NCI-H187 treated with DMSO at 0.1 percent for 48 hours (cell line): ENCODE data around the gene PTPRD.

Experiments used
- DNase-seq: peaks from one replicate; lab custom pipeline; 2025; lab: John Stamatoyannopoulos, UW

Gene PTPRD

GRCh38 chr9:8508671-8509290 lies 2104.0 kb downstream of the PTPRD start:
- DNase-seq = no peak

- no peak for DNase-seq
Observed at GRCh38 chr9:8494571-8494970, 2118.2 kb downstream of the PTPRD start.

- DNase-seq = no peak
Observed at GRCh38 chr9:8492679-8493078, 2120.1 kb downstream of the PTPRD start.

GRCh38 chr9:8492024-8492423 lies 2120.8 kb downstream of the PTPRD start:
- no peak for DNase-seq

- no peak for DNase-seq
Observed at GRCh38 chr9:8491563-8491962, 2121.2 kb downstream of the PTPRD start.

- no peak for DNase-seq
Observed at GRCh38 chr9:8489835-8490234, 2123.0 kb downstream of the PTPRD start.

GRCh38 chr9:8486095-8486494 lies 2126.7 kb downstream of the PTPRD start:
- DNase-seq = no peak

GRCh38 chr9:8484597-8485191 lies 2128.1 kb downstream of the PTPRD start:
- DNase-seq = no peak

GRCh38 chr9:8477450-8477849 lies 2135.4 kb downstream of the PTPRD start:
- DNase-seq = no peak

- no peak for DNase-seq
Observed at GRCh38 chr9:8474937-8475336, 2137.9 kb downstream of the PTPRD start.

GRCh38 chr9:8473244-8474020 lies 2139.4 kb downstream of the PTPRD start:
- DNase-seq = no peak

GRCh38 chr9:8468045-8468637 lies 2144.7 kb downstream of the PTPRD start:
- DNase-seq = no peak

- DNase-seq = no peak
Observed at GRCh38 chr9:8457816-8458215, 2155.0 kb downstream of the PTPRD start.

- no peak for DNase-seq
Observed at GRCh38 chr9:8457055-8457454, 2155.7 kb downstream of the PTPRD start.

- DNase-seq = no peak
Observed at GRCh38 chr9:8456344-8456743, 2156.5 kb downstream of the PTPRD start.

- DNase-seq = no peak
Observed at GRCh38 chr9:8450810-8451545, 2161.8 kb downstream of the PTPRD start.

- DNase-seq = no peak
Observed at GRCh38 chr9:8448226-8448625, 2164.6 kb downstream of the PTPRD start.

GRCh38 chr9:8447601-8448000 lies 2165.2 kb downstream of the PTPRD start:
- no peak for DNase-seq

- DNase-seq = no peak
Observed at GRCh38 chr9:8437876-8438275, 2174.9 kb downstream of the PTPRD start.

- no peak for DNase-seq
Observed at GRCh38 chr9:8437259-8437658, 2175.5 kb downstream of the PTPRD start.

GRCh38 chr9:8436786-8437185 lies 2176.0 kb downstream of the PTPRD start:
- DNase-seq = no peak

GRCh38 chr9:8434621-8435020 lies 2178.2 kb downstream of the PTPRD start:
- no peak for DNase-seq
